ENCODE measurements around the gene C3. TPM values are rescaled to one million over a fixed set of nuclear protein-coding genes. Genes with fewer than 3 reads are reported as not detected.

Gene C3
- polyA plus RNA-seq, 1 experiment, result 1.8 TPM

GRCh38 chr19:6713773-6714692, 6.4 kb downstream of the C3 start:
- Histone ChIP-seq H3K4me3 (ENCODE audit: low read depth, low read length) (no peak overlapping the region), H3K9me3 (ENCODE audit: control insufficient read depth, insufficient read depth, low read length) (peaks cover 14% of the 10 kb centered on the region; the same call in 1 of the 2 replicates), H3K27me3 (ENCODE audit: control insufficient read depth, insufficient read depth, low read length) (peaks cover 5% of the 10 kb centered on the region), H3K27ac (ENCODE audit: low read depth, low read length) (no peak overlapping the region)
- DNase-seq (ENCODE audit: low read depth, low spot score), result no peak
- ChIA-PET CTCF (no interaction called here), POLR2A (no interaction called here)
- TF ChIP-seq, protein P1, sequence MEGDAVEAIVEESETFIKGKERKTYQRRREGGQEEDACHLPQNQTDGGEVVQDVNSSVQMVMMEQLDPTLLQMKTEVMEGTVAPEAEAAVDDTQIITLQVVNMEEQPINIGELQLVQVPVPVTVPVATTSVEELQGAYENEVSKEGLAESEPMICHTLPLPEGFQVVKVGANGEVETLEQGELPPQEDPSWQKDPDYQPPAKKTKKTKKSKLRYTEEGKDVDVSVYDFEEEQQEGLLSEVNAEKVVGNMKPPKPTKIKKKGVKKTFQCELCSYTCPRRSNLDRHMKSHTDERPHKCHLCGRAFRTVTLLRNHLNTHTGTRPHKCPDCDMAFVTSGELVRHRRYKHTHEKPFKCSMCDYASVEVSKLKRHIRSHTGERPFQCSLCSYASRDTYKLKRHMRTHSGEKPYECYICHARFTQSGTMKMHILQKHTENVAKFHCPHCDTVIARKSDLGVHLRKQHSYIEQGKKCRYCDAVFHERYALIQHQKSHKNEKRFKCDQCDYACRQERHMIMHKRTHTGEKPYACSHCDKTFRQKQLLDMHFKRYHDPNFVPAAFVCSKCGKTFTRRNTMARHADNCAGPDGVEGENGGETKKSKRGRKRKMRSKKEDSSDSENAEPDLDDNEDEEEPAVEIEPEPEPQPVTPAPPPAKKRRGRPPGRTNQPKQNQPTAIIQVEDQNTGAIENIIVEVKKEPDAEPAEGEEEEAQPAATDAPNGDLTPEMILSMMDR (IDR thresholded peaks at IDR 0.05; ENCODE audit: low read depth, low read length), result no peak

DNA sequence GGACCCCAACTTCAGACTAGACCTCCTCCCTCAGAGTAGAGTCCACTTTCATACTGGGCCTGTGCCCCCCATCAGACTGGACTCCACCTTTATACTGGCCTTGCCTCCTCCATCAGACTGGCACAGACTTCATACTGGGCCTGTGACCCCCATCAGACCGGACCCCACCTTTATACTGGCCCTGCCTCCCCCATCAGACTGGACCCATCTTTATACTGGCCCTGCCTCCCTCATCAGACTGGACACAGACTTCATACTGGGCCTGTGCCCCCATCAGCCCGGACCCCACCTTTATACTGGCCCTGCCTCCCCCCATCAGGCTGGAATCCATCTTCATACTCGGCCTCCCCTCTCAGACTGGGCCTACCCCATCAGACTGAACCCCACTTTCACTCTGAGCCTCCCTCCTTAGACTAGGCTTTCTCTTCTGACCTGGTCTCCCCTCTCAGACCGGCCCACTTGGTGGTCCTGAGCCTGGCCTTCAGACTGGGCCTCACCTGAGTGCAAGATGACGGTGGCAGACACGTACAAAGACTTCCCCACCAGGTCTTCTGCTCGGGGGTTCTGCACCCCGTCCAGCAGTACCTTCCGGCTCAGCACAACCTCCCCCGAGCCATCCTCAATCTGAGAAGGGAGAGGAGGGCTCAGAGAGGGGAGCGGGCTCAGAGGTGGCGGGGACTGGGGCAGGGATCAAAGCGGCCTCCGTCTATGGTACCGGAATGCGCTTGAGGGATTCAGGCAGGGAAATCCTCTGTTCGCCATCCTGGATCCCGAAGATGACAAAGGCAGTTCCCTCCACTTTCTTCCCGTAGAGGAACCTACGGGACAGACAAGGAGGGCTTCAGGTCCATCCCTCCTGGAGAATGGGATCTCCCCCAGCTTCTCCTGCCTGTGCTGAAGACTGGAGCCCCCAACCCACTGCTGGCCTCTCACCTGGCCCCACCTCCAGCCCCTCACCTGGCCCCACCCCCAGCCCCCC, 7.5 kb downstream of the C3 start:
- H3K27ac ChIP-seq (ENCODE audit: low read depth, low read length), result no peak overlapping the region
- H3K4me3 ChIP-seq (ENCODE audit: low read depth, low read length), result no peak overlapping the region
- peaks cover 5% of the 10 kb centered on the region for H3K27me3 ChIP-seq (ENCODE audit: control insufficient read depth, insufficient read depth, low read length)
- POLR2A ChIA-PET, result no interaction called here
- TF ChIP-seq, protein P1 (IDR thresholded peaks at IDR 0.05; ENCODE audit: low read depth, low read length), result no peak
- peaks cover 9% of the 10 kb centered on the region; the same call in 1 of the 2 replicates for H3K9me3 ChIP-seq (ENCODE audit: control insufficient read depth, insufficient read depth, low read length)
- CTCF ChIA-PET, result no interaction called here
- no peak for DNase-seq (ENCODE audit: low read depth, low spot score)

DNA sequence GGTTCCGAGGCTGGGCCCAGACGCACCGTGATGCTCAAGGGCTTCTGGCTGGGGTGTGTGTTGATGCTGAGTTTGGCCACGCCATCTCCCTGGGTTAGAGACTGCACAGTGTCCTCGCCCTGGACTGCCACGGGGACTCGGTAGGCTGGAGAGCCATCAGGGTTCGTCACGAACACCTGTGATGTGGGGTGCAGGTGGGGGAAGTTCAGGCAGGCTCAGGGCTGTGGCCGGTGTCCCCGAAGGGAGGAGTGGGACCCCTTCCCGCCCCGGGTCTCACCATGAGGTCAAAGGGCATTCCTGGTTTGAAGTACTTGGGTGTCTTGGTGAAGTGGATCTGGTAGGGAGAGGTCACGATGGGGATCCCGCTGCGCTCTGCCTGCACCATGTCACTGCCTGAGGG, 8.2 kb downstream of the C3 start:
- CTCF ChIA-PET, result no interaction called here
- peaks cover 5% of the 10 kb centered on the region for H3K27me3 ChIP-seq (ENCODE audit: control insufficient read depth, insufficient read depth, low read length)
- no peak overlapping the region for H3K4me3 ChIP-seq (ENCODE audit: low read depth, low read length)
- peaks cover 5% of the 10 kb centered on the region; the same call in 1 of the 2 replicates for H3K9me3 ChIP-seq (ENCODE audit: control insufficient read depth, insufficient read depth, low read length)
- POLR2A ChIA-PET, result no interaction called here
- DNase-seq (ENCODE audit: low read depth, low spot score), result no peak
- TF ChIP-seq, protein P1 (IDR thresholded peaks at IDR 0.05; ENCODE audit: low read depth, low read length), result no peak
- H3K27ac ChIP-seq (ENCODE audit: low read depth, low read length), result no peak overlapping the region

DNA sequence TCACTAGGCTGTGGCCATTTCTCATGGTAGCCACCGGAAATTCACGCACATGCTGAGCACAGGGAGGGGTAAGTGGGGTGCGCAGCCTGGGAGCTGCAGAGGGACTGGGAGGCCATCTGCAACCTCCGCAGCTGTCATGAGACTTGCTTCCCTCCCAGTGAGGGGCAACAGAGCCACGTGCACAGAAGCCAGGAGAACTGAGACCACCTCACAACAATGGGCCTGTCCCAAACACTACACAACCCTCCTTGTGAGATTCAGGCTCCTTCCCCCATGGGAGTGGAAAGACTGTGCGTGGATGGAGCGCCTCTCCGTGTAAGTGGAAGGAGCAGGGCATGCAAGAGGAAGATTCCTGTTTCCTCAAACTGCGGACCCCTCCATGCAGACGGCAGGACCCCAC, 8.8 kb downstream of the C3 start:
- POLR2A ChIA-PET, result no interaction called here

More for the DNA sequence above, 8.8 kb downstream of the C3 start:
- H3K4me3 ChIP-seq (ENCODE audit: low read depth, low read length), result no peak overlapping the region
- CTCF ChIA-PET, result no interaction called here
- TF ChIP-seq, protein P1 (IDR thresholded peaks at IDR 0.05; ENCODE audit: low read depth, low read length), result no peak
- peaks cover 5% of the 10 kb centered on the region; the same call in 1 of the 2 replicates for H3K9me3 ChIP-seq (ENCODE audit: control insufficient read depth, insufficient read depth, low read length)
- peaks cover 5% of the 10 kb centered on the region for H3K27me3 ChIP-seq (ENCODE audit: control insufficient read depth, insufficient read depth, low read length)
- no peak overlapping the region for H3K27ac ChIP-seq (ENCODE audit: low read depth, low read length)
- DNase-seq (ENCODE audit: low read depth, low spot score), result no peak

Data from AG04450 (cell line).